ENCODE results near the gene BAD.
A peak's percentile ranks its signal among the peaks of the same experiment; 100 is the strongest.

DNA sequence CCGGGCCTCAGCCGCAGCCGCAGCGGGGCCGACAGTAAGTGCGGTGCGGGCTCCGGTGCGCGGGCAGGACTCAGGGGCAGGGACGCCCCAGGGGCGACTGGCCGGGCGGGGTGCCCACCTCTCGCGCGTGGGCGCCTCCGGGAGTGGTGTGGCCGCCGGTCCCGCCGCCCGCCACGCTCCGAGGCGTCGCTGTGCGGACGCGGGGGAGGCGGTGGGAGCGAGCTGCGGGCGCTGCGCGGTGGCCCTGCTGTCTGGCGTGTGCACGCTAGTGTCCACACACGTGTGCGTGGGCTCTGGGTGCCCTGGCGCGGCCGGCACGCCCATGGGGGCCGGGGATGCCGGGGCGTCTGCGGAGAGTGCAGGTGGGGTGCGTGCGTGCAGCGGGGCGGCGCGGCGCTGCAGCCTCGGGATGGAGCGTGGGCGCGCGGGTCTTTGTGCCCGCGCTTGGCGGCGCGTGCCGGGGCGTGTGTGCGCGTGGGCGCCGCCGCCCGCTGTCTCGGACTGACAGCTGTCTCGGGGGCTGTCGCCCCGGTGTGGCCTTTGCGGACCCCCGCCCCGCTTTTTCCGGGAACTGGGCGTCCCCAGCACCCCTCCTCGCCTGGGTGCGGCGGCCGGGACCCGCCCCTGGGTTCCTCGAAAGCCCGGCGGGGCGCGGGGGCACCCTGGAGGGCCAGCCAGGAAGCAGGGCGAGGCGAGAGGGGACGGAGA is 7.4 kb upstream of the BAD start:
- TF ChIP-seq POLR2A (IDR thresholded peaks at IDR 0.05) (no peak), CTCF (IDR thresholded peaks at IDR 0.05 in 8 of 11, conservative IDR thresholded peaks at IDR 0.05 in 3 of 11) (no peak), POLR2AphosphoS5 (IDR thresholded peaks at IDR 0.05) (peak in 1 of 3 donors; percentile 6)

All from spleen (tissue), 7 donors.